Measurements from ENCODE around the gene SYNE2.

SYNE2 gene

DNA sequence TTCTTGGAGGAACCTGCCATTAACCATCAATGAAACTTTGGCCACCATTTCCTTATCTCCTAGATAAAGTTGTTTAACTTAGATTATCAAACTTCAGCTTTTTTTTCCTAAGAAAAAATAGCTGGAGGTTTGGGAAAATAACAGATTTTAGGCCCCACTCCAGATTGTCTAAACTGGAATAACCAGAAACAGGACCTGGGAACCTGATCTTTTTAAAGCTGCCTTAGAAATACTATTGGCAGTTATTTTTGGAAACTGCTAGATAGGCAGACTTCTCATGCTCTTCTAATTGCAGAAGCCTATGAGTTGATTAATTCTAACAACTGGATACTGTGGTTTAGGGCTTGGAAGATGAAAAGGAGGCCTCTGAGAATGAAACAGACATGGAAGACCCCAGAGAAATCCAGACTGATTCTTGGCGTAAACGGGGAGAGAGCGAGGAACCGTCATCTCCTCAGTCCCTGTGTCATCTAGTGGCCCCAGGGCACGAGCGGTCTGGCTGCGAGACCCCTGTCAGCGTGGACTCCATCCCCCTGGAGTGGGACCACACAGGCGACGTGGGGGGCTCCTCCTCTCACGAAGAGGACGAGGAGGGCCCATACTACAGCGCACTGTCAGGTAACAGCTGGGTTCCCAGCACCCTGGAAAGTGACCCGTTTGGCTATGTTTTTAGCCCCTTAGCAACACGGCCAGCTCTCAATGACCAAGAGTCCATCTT, 361.2 kb downstream of the SYNE2 start:
- H3K36me3 ChIP-seq (ENCODE audit: insufficient read depth, low read length), result no peaks in the 10 kb centered on the region

GRCh38 chr14:64215274-64215673, 362.5 kb downstream of the SYNE2 start:
- Histone ChIP-seq H3K27me3 (ENCODE audit: insufficient read depth, low read length) (no peaks in the 10 kb centered on the region), H3K4me3 (ENCODE audit: low read depth, low read length) (no peak overlapping the region), H2AFZ (ENCODE audit: low read length, unreplicated experiment) (no peak overlapping the region), H3K27ac (ENCODE audit: low read depth, low read length) (no peak overlapping the region), H3K79me2 (ENCODE audit: control insufficient read depth, insufficient read depth, low read length, unreplicated experiment) (no peaks in the 10 kb centered on the region), H3K4me1 (ENCODE audit: control insufficient read depth, insufficient read depth, low read length, unreplicated experiment) (no peaks in the 10 kb centered on the region), H3K36me3 (ENCODE audit: insufficient read depth, low read length) (no peaks in the 10 kb centered on the region)

More for the DNA sequence above, 361.2 kb downstream of the SYNE2 start:
- H3K79me2 ChIP-seq (ENCODE audit: control insufficient read depth, insufficient read depth, low read length, unreplicated experiment), result no peaks in the 10 kb centered on the region
- H3K27me3 ChIP-seq (ENCODE audit: insufficient read depth, low read length), result no peaks in the 10 kb centered on the region
- no peak overlapping the region for H2AFZ ChIP-seq (ENCODE audit: low read length, unreplicated experiment)
- H3K27ac ChIP-seq (ENCODE audit: low read depth, low read length), result no peak overlapping the region
- H3K4me1 ChIP-seq (ENCODE audit: control insufficient read depth, insufficient read depth, low read length, unreplicated experiment), result no peaks in the 10 kb centered on the region
- no peak overlapping the region for H3K4me3 ChIP-seq (ENCODE audit: low read depth, low read length)

GRCh38 chr14:64215978-64216377, 363.2 kb downstream of the SYNE2 start:
- no peaks in the 10 kb centered on the region for H3K79me2 ChIP-seq (ENCODE audit: control insufficient read depth, insufficient read depth, low read length, unreplicated experiment)
- H3K4me1 ChIP-seq (ENCODE audit: control insufficient read depth, insufficient read depth, low read length, unreplicated experiment), result no peaks in the 10 kb centered on the region
- no peak overlapping the region for H3K4me3 ChIP-seq (ENCODE audit: low read depth, low read length)
- H2AFZ ChIP-seq (ENCODE audit: low read length, unreplicated experiment), result no peak overlapping the region
- H3K27ac ChIP-seq (ENCODE audit: low read depth, low read length), result no peak overlapping the region
- H3K27me3 ChIP-seq (ENCODE audit: insufficient read depth, low read length), result no peaks in the 10 kb centered on the region
- H3K36me3 ChIP-seq (ENCODE audit: insufficient read depth, low read length), result no peaks in the 10 kb centered on the region

DNA sequence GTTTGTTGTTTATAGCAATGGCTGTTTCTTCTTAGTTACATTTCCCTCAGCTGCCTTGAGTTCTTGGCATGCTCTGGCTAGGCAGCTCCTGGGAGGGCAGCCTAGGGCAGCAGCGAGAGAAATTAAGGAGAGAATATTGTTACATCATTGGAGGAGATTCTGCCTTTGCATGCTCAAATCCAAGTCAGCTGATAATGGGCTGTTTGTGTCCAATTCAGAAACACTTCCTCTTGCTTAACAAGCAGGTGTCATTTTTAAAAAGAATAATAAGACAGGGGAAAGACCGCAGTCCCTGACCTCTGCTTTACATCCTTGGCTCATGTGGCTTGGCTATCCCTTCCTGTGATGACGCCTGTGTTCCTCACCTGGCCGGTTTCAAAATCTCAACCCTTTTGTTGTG, 364.5 kb downstream of the SYNE2 start:
- Histone ChIP-seq H3K27me3 (ENCODE audit: insufficient read depth, low read length) (no peaks in the 10 kb centered on the region), H3K79me2 (ENCODE audit: control insufficient read depth, insufficient read depth, low read length, unreplicated experiment) (no peaks in the 10 kb centered on the region), H3K4me1 (ENCODE audit: control insufficient read depth, insufficient read depth, low read length, unreplicated experiment) (no peaks in the 10 kb centered on the region), H3K36me3 (ENCODE audit: insufficient read depth, low read length) (no peaks in the 10 kb centered on the region), H3K4me3 (ENCODE audit: low read depth, low read length) (no peak overlapping the region), H3K27ac (ENCODE audit: low read depth, low read length) (no peak overlapping the region), H2AFZ (ENCODE audit: low read length, unreplicated experiment) (no peak overlapping the region)

- H3K27ac ChIP-seq (ENCODE audit: low read depth, low read length), result no peak overlapping the region
- no peaks in the 10 kb centered on the region for H3K36me3 ChIP-seq (ENCODE audit: insufficient read depth, low read length)
- H3K79me2 ChIP-seq (ENCODE audit: control insufficient read depth, insufficient read depth, low read length, unreplicated experiment), result no peaks in the 10 kb centered on the region
- H3K4me3 ChIP-seq (ENCODE audit: low read depth, low read length), result no peak overlapping the region
- H3K4me1 ChIP-seq (ENCODE audit: control insufficient read depth, insufficient read depth, low read length, unreplicated experiment), result no peaks in the 10 kb centered on the region
- no peak overlapping the region for H2AFZ ChIP-seq (ENCODE audit: low read length, unreplicated experiment)
- no peaks in the 10 kb centered on the region for H3K27me3 ChIP-seq (ENCODE audit: insufficient read depth, low read length)
Measured at GRCh38 chr14:64217834-64218233, 365.0 kb downstream of the SYNE2 start.

- no peak overlapping the region for H2AFZ ChIP-seq (ENCODE audit: low read length, unreplicated experiment)
- no peak overlapping the region for H3K27ac ChIP-seq (ENCODE audit: low read depth, low read length)
- no peaks in the 10 kb centered on the region for H3K79me2 ChIP-seq (ENCODE audit: control insufficient read depth, insufficient read depth, low read length, unreplicated experiment)
- H3K4me3 ChIP-seq (ENCODE audit: low read depth, low read length), result no peak overlapping the region
- no peaks in the 10 kb centered on the region for H3K4me1 ChIP-seq (ENCODE audit: control insufficient read depth, insufficient read depth, low read length, unreplicated experiment)
- peaks cover 6% of the 10 kb centered on the region; the same call in 1 of the 2 replicates for H3K36me3 ChIP-seq (ENCODE audit: insufficient read depth, low read length)
- no peaks in the 10 kb centered on the region for H3K27me3 ChIP-seq (ENCODE audit: insufficient read depth, low read length)
Measured at GRCh38 chr14:64218344-64219240, 365.8 kb downstream of the SYNE2 start.

DNA sequence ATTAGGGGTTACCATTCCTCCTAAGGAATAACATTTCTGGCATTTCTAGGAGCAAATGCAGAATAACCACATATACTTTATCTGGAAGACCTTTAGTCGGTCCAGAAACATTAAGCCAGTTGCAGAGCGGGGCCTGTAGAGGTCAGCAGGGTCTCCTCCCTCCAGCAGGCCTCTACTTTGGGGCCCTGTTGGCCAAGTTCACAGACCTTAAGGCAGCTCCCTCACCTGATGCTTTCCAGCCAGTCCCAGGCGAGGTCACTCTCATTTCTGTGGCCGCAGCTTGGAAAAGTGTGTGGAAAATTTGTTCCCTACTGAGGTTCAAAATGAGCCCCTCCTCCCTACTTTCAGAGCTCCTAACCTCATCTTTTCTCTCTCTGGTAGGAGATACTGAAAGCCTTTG, 367.3 kb downstream of the SYNE2 start:
- H3K27ac ChIP-seq (ENCODE audit: low read depth, low read length), result no peak overlapping the region
- peaks cover 6% of the 10 kb centered on the region; the same call in 1 of the 2 replicates for H3K36me3 ChIP-seq (ENCODE audit: insufficient read depth, low read length)
- no peak overlapping the region for H2AFZ ChIP-seq (ENCODE audit: low read length, unreplicated experiment)
- no peak overlapping the region for H3K4me3 ChIP-seq (ENCODE audit: low read depth, low read length)
- H3K4me1 ChIP-seq (ENCODE audit: control insufficient read depth, insufficient read depth, low read length, unreplicated experiment), result no peaks in the 10 kb centered on the region
- H3K27me3 ChIP-seq (ENCODE audit: insufficient read depth, low read length), result no peaks in the 10 kb centered on the region
- no peaks in the 10 kb centered on the region for H3K79me2 ChIP-seq (ENCODE audit: control insufficient read depth, insufficient read depth, low read length, unreplicated experiment)

- H3K27ac ChIP-seq (ENCODE audit: low read depth, low read length), result no peak overlapping the region
- no peak overlapping the region for H3K4me3 ChIP-seq (ENCODE audit: low read depth, low read length)
- no peaks in the 10 kb centered on the region for H3K27me3 ChIP-seq (ENCODE audit: insufficient read depth, low read length)
- no peaks in the 10 kb centered on the region for H3K79me2 ChIP-seq (ENCODE audit: control insufficient read depth, insufficient read depth, low read length, unreplicated experiment)
- H3K36me3 ChIP-seq (ENCODE audit: insufficient read depth, low read length), result peaks cover 6% of the 10 kb centered on the region; the same call in 1 of the 2 replicates
- no peak overlapping the region for H2AFZ ChIP-seq (ENCODE audit: low read length, unreplicated experiment)
- no peaks in the 10 kb centered on the region for H3K4me1 ChIP-seq (ENCODE audit: control insufficient read depth, insufficient read depth, low read length, unreplicated experiment)
Measured at GRCh38 chr14:64220466-64220865, 367.7 kb downstream of the SYNE2 start.

- peaks cover 6% of the 10 kb centered on the region; the same call in 1 of the 2 replicates for H3K36me3 ChIP-seq (ENCODE audit: insufficient read depth, low read length)
- no peaks in the 10 kb centered on the region for H3K79me2 ChIP-seq (ENCODE audit: control insufficient read depth, insufficient read depth, low read length, unreplicated experiment)
- H3K4me3 ChIP-seq (ENCODE audit: low read depth, low read length), result no peak overlapping the region
- H3K27ac ChIP-seq (ENCODE audit: low read depth, low read length), result no peak overlapping the region
- no peaks in the 10 kb centered on the region for H3K27me3 ChIP-seq (ENCODE audit: insufficient read depth, low read length)
- H2AFZ ChIP-seq (ENCODE audit: low read length, unreplicated experiment), result no peak overlapping the region
- H3K4me1 ChIP-seq (ENCODE audit: control insufficient read depth, insufficient read depth, low read length, unreplicated experiment), result no peaks in the 10 kb centered on the region
Measured at GRCh38 chr14:64221391-64222003, 368.7 kb downstream of the SYNE2 start.

GRCh38 chr14:64225151-64225757, 372.4 kb downstream of the SYNE2 start:
- H3K4me3 ChIP-seq (ENCODE audit: low read depth, low read length), result no peak overlapping the region
- H2AFZ ChIP-seq (ENCODE audit: low read length, unreplicated experiment), result no peak overlapping the region
- H3K27ac ChIP-seq (ENCODE audit: low read depth, low read length), result no peak overlapping the region
- H3K36me3 ChIP-seq (ENCODE audit: insufficient read depth, low read length), result peaks cover 6% of the 10 kb centered on the region; the same call in 1 of the 2 replicates
- no peaks in the 10 kb centered on the region for H3K4me1 ChIP-seq (ENCODE audit: control insufficient read depth, insufficient read depth, low read length, unreplicated experiment)
- H3K27me3 ChIP-seq (ENCODE audit: insufficient read depth, low read length), result no peaks in the 10 kb centered on the region
- H3K79me2 ChIP-seq (ENCODE audit: control insufficient read depth, insufficient read depth, low read length, unreplicated experiment), result no peaks in the 10 kb centered on the region
